ENCODE data around the gene ANKS1B.

DNA sequence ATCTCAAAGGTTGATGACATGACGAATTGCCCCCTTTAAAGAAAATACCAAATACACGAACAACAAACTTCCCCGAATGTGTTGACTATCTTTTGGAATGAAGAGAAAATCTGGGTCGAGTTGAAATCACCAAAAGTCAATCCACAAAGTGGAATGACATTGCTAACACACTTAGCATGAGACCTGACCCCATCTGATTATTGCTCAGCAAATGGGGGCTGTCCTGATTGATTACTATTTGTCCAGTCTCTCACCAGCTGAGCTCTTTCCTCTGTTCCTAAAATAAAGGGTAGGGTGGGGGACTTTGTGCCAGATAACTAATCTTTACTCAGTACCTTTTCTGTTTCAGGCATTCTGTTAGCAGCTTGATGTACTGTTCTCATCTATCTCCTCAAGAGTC, 1116.2 kb downstream of the ANKS1B start:
- TF ChIP-seq POLR2A (IDR thresholded peaks at IDR 0.05; ENCODE audit: borderline replicate concordance, extremely low read depth, insufficient read depth, insufficient read length): no peak
- TF ChIP-seq, protein P1, sequence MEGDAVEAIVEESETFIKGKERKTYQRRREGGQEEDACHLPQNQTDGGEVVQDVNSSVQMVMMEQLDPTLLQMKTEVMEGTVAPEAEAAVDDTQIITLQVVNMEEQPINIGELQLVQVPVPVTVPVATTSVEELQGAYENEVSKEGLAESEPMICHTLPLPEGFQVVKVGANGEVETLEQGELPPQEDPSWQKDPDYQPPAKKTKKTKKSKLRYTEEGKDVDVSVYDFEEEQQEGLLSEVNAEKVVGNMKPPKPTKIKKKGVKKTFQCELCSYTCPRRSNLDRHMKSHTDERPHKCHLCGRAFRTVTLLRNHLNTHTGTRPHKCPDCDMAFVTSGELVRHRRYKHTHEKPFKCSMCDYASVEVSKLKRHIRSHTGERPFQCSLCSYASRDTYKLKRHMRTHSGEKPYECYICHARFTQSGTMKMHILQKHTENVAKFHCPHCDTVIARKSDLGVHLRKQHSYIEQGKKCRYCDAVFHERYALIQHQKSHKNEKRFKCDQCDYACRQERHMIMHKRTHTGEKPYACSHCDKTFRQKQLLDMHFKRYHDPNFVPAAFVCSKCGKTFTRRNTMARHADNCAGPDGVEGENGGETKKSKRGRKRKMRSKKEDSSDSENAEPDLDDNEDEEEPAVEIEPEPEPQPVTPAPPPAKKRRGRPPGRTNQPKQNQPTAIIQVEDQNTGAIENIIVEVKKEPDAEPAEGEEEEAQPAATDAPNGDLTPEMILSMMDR (IDR thresholded peaks at IDR 0.05 in 2 of 3, conservative IDR thresholded peaks at IDR 0.05 in 1 of 3; ENCODE audit: borderline replicate concordance in 1 of 3, insufficient read depth in 1 of 3, low read depth in 2 of 3, low read length in 2 of 3): no peak
- TF ChIP-seq, protein P2, sequence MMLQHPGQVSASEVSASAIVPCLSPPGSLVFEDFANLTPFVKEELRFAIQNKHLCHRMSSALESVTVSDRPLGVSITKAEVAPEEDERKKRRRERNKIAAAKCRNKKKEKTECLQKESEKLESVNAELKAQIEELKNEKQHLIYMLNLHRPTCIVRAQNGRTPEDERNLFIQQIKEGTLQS (IDR thresholded peaks at IDR 0.05): no peak
- TF ChIP-seq EZH2 (IDR thresholded peaks at IDR 0.05): no peak
- no peak for TF ChIP-seq TCF7L2 (IDR thresholded peaks at IDR 0.05; ENCODE audit: borderline replicate concordance, extremely low read depth, insufficient read depth, insufficient read length)
- TF ChIP-seq EGR1 (IDR thresholded peaks at IDR 0.05; ENCODE audit: low read depth): no peak
- no peak for TF ChIP-seq CEBPB (IDR thresholded peaks at IDR 0.05; ENCODE audit: low read depth)
- TF ChIP-seq, protein P3, sequence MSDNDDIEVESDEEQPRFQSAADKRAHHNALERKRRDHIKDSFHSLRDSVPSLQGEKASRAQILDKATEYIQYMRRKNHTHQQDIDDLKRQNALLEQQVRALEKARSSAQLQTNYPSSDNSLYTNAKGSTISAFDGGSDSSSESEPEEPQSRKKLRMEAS (IDR thresholded peaks at IDR 0.05): no peak

Measured in HCT116 (cell line).